H9 (cell line): Measurements from ENCODE around the gene TAF4. TPM values are rescaled to one million over a fixed set of nuclear protein-coding genes. Genes with fewer than 3 reads are reported as not detected.

Experiments used
- DNase-seq: peaks from one replicate; pipeline ENCODE4 v3.0.0-alpha.2; 2017
- H2AFZ ChIP-seq: one replicate; pipeline ENCODE4 v1.6.1; 2013; ENCODE audit warnings: mild to moderate bottlenecking, low read length, control low read depth, moderate library complexity
- H2AK5ac ChIP-seq: 2 replicates; pipeline ENCODE4 v1.6.1; 2013; ENCODE audit warnings: low read length, control low read depth, mixed read lengths; ENCODE audit not compliant: insufficient read length
- H2BK120ac ChIP-seq: one replicate; pipeline ENCODE4 v1.6.1; 2013; ENCODE audit warnings: low read depth, mild to moderate bottlenecking, low read length, control low read depth, inconsistent platforms; ENCODE audit not compliant: poor library complexity, severe bottlenecking
- H2BK12ac ChIP-seq: 2 replicates; pipeline ENCODE4 v1.6.1; 2013; ENCODE audit warnings: low read length, control low read depth, mixed read lengths, low read depth; ENCODE audit not compliant: insufficient read length
- H2BK15ac ChIP-seq: 2 replicates; pipeline ENCODE4 v1.6.1; 2013; ENCODE audit warnings: low read depth, low read length, control low read depth
- H2BK20ac ChIP-seq: one replicate; pipeline ENCODE4 v1.6.1; 2013; ENCODE audit warnings: low read depth, mild to moderate bottlenecking, low read length, control low read depth, inconsistent platforms; ENCODE audit not compliant: poor library complexity, severe bottlenecking
- H2BK5ac ChIP-seq: 2 replicates; pipeline ENCODE4 v1.6.1; 2013; ENCODE audit warnings: low read length, control low read depth, mixed read lengths; ENCODE audit not compliant: insufficient read length
- H3K14ac ChIP-seq: 2 replicates; pipeline ENCODE4 v1.6.1; 2013; ENCODE audit warnings: low read length, control low read depth; ENCODE audit not compliant: insufficient read depth
- H3K18ac ChIP-seq: 2 replicates; pipeline ENCODE4 v1.6.1; 2013; ENCODE audit warnings: low read depth, mild to moderate bottlenecking, mixed read lengths, low read length, control low read depth; ENCODE audit not compliant: insufficient read length
- H3K23ac ChIP-seq: 2 replicates; pipeline ENCODE4 v1.6.1; 2013; ENCODE audit warnings: low read length, control low read depth, mixed read lengths, low read depth; ENCODE audit not compliant: insufficient read length
- H3K23me2 ChIP-seq: 2 replicates; pipeline ENCODE4 v1.6.1; 2013; ENCODE audit warnings: low read depth, mild to moderate bottlenecking, mixed read lengths, low read length, control low read depth; ENCODE audit not compliant: insufficient read length, poor library complexity, severe bottlenecking
- H3K27ac ChIP-seq: 2 replicates; pipeline ENCODE4 v1.5.1; 2013; ENCODE audit warnings: low read length, control low read depth, mixed read lengths, low read depth; ENCODE audit not compliant: insufficient read length
- H3K27me3 ChIP-seq: 2 replicates; pipeline ENCODE4 v1.6.1; 2013; ENCODE audit warnings: low read length, control low read depth, inconsistent platforms; ENCODE audit not compliant: insufficient read depth
- H3K4ac ChIP-seq: 2 replicates; pipeline ENCODE4 v1.6.1; 2013; ENCODE audit warnings: low read depth, mild to moderate bottlenecking, control low read depth, inconsistent platforms, low read length, moderate library complexity
- H3K4me1 ChIP-seq: 2 replicates; pipeline ENCODE4 v1.6.1; 2013; ENCODE audit warnings: low read length, control low read depth, inconsistent platforms; ENCODE audit not compliant: insufficient read depth
- H3K4me2 ChIP-seq: 2 replicates; pipeline ENCODE4 v1.6.1; 2013; ENCODE audit warnings: low read length, control low read depth, mixed read lengths; ENCODE audit not compliant: insufficient read length, insufficient read depth
- H3K56ac ChIP-seq: 2 replicates; pipeline ENCODE4 v1.6.1; 2013; ENCODE audit warnings: low read depth, mild to moderate bottlenecking, mixed read lengths, low read length, control low read depth; ENCODE audit not compliant: insufficient read length
- H3K79me1 ChIP-seq: 2 replicates; pipeline ENCODE4 v1.6.1; 2013; ENCODE audit warnings: low read depth, mild to moderate bottlenecking, moderate library complexity, low read length, control low read depth, inconsistent platforms; ENCODE audit not compliant: insufficient read depth, poor library complexity, severe bottlenecking
- H3K79me2 ChIP-seq: 2 replicates; pipeline ENCODE4 v1.6.1; 2013; ENCODE audit warnings: low read length, control low read depth, inconsistent platforms; ENCODE audit not compliant: insufficient read depth
- H3K9ac ChIP-seq: 2 replicates; pipeline ENCODE4 v1.6.1; 2013; ENCODE audit warnings: low read length, control low read depth, mixed read lengths; ENCODE audit not compliant: insufficient read length; ENCODE audit errors: extremely low read depth
- H3K9me3 ChIP-seq: one replicate; pipeline ENCODE4 v1.6.1; 2013; ENCODE audit warnings: low read depth, low read length, inconsistent platforms; ENCODE audit not compliant: control insufficient read depth
- H3T11ph ChIP-seq: one replicate; pipeline ENCODE4 v1.6.1; 2013; ENCODE audit warnings: mild to moderate bottlenecking, low read length, control low read depth, inconsistent platforms
- H4K20me1 ChIP-seq: one replicate; pipeline ENCODE4 v1.6.1; 2013; ENCODE audit not compliant: control insufficient read depth, insufficient read length, insufficient read depth
- H4K5ac ChIP-seq: 2 replicates; pipeline ENCODE4 v1.6.1; 2013; ENCODE audit warnings: low read depth, mild to moderate bottlenecking, mixed read lengths, low read length, control low read depth; ENCODE audit not compliant: insufficient read length
- H4K8ac ChIP-seq: replicated peaks from 2 replicates; pipeline ENCODE4 v1.6.1; 2013; ENCODE audit warnings: low read length, control low read depth, mixed read lengths, low read depth; ENCODE audit not compliant: insufficient read length
- H4K91ac ChIP-seq: 2 replicates; pipeline ENCODE4 v1.6.1; 2013; ENCODE audit warnings: low read depth, mild to moderate bottlenecking, moderate library complexity, mixed read lengths, low read length, control low read depth; ENCODE audit not compliant: insufficient read length
- H3K27ac Mint-ChIP-seq, 3 experiments: 2 replicates in 2 of 3; 3 replicates in 1 of 3; pipeline ENCODE4 v1.8.0; 2020 to 2021; ENCODE audit warnings: mixed read lengths in 3 of 3, mild to moderate bottlenecking in 1 of 3, moderate library complexity in 1 of 3
- H3K27me3 Mint-ChIP-seq: 2 replicates; pipeline ENCODE4 v1.8.0; 2021; ENCODE audit warnings: low read depth, mild to moderate bottlenecking, moderate library complexity, mixed read lengths
- H3K36me3 Mint-ChIP-seq, 3 experiments: 2 replicates in 2 of 3; 3 replicates in 1 of 3; pipeline ENCODE4 v1.8.0; 2020 to 2021; ENCODE audit warnings: low read depth in 3 of 3, mixed read lengths in 3 of 3; ENCODE audit not compliant: insufficient read depth in 1 of 3
- H3K4me1 Mint-ChIP-seq, 2 experiments: 2 replicates each; pipeline ENCODE4 v1.8.0; 2020; ENCODE audit warnings: mixed read lengths in 2 of 2
- H3K4me3 Mint-ChIP-seq, 2 experiments: 2 replicates in 1 of 2; 3 replicates in 1 of 2; pipeline ENCODE4 v1.8.0; 2020 to 2021; ENCODE audit warnings: mild to moderate bottlenecking in 2 of 2, mixed read lengths in 2 of 2, moderate library complexity in 1 of 2
- H3K9me3 Mint-ChIP-seq, 2 experiments: 2 replicates in 1 of 2; 3 replicates in 1 of 2; pipeline ENCODE4 v1.8.0; 2020; ENCODE audit warnings: mild to moderate bottlenecking in 2 of 2, mixed read lengths in 2 of 2, moderate library complexity in 1 of 2
- CTCF ChIP-seq: fragments of 200-600 bp; sonication (generic); conservative IDR thresholded peaks from 3 replicates; pipeline ENCODE4 v1.8.0; 2021; ENCODE audit warnings: antibody characterized with exemption, mild to moderate bottlenecking
- WGBS: extraction: QIAGEN DNeasy Blood & Tissue Kit; methylation state at CpG from one replicate; pipeline ENCODE4 v1.1.7; 2013; ENCODE audit warnings: missing lambda C conversion rate, low lambda C conversion rate, mixed read lengths; ENCODE audit not compliant: insufficient read length; ENCODE audit errors: extremely low coverage; 5-methylcytosine and 5-hydroxymethylcytosine counted together
- total RNA-seq: library from RNA; stranded (reverse); gene quantifications from 2 replicates; pipeline ENCODE4 v1.2.1, GENCODE V29; 2021

The TAF4 gene
- total RNA-seq, 1 experiment from 2014 or later: 30.8 TPM

GRCh38 chr20:61929971-61930666, 135.6 kb downstream of the TAF4 start:
- no CpG with 5 or more reads among the region's 12 CpGs for WGBS
- no peak overlapping the region for H3K56ac ChIP-seq

More at GRCh38 chr20:61929971-61930666, 135.6 kb downstream of the TAF4 start:
- Histone ChIP-seq H2AK5ac (no peak overlapping the region), H4K91ac (no peak overlapping the region), H2BK12ac (no peak overlapping the region), H3K4ac (no peak overlapping the region), H3T11ph (no peak overlapping the region), H3K23ac (no peak overlapping the region), H3K9me3 (no peaks in the 10 kb centered on the region), H2BK5ac (no peak overlapping the region), H2BK120ac (no peak overlapping the region), H4K5ac (no peak overlapping the region), H4K8ac (no peak overlapping the region), H2AFZ (no peak overlapping the region), H3K27ac (no peak overlapping the region), H3K27me3 (no peaks in the 10 kb centered on the region), H3K4me2 (no peak overlapping the region), H3K79me1 (no peaks in the 10 kb centered on the region), H3K9ac (no peak overlapping the region), H2BK20ac (no peak overlapping the region), H4K20me1 (no peaks in the 10 kb centered on the region), H3K79me2 (no peaks in the 10 kb centered on the region), H3K4me1 (no peaks in the 10 kb centered on the region), H2BK15ac (no peak overlapping the region), H3K18ac (no peak overlapping the region), H3K23me2 (no peaks in the 10 kb centered on the region), H3K14ac (no peak overlapping the region)
- Mint-ChIP-seq H3K4me1 (peaks cover 7 to 16% of the 10 kb centered on the region in 2 experiments), H3K36me3 (peaks cover 0 to 7% (median 2%) of the 10 kb centered on the region in 3 experiments; a peak in 3 of 7 replicates), H3K27me3 (no peaks in the 10 kb centered on the region; the same call in none of the 2 replicates), H3K4me3 (no peak overlapping the region), H3K9me3 (0 out of 5 replicates have a peak, but pooled peaks cover 0 to 2% of the 10 kb centered on the region in 2 experiments), H3K27ac (no peak overlapping the region)
- no peak for TF ChIP-seq CTCF
- DNase-seq: no peak
